Parathyroid adenoma (tissue), 2 donors: ENCODE measurements around the gene ANK2.

Source experiments
- H2AFZ ChIP-seq: fragments of 300-600 bp; sonication (generic); one replicate; pipeline ENCODE4 v1.7.0; 2017; ENCODE audit warnings: antibody characterized with exemption, mild to moderate bottlenecking
- H3K27ac ChIP-seq: fragments of 300-600 bp; sonication (generic); one replicate; pipeline ENCODE4 v1.7.0; 2017
- H3K27me3 ChIP-seq: fragments of 300-600 bp; sonication (generic); one replicate; pipeline ENCODE4 v1.7.0; 2017; ENCODE audit warnings: low read length; ENCODE audit not compliant: control insufficient read depth, insufficient read depth
- H3K36me3 ChIP-seq: fragments of 300-600 bp; sonication (generic); one replicate; pipeline ENCODE4 v1.7.0; 2017; ENCODE audit warnings: low read length; ENCODE audit not compliant: control insufficient read depth, insufficient read depth
- H3K4me1 ChIP-seq: fragments of 300-600 bp; sonication (generic); one replicate; pipeline ENCODE4 v1.7.0; 2017; ENCODE audit warnings: control low read depth
- H3K4me2 ChIP-seq: fragments of 300-600 bp; sonication (generic); one replicate; pipeline ENCODE4 v1.7.0; 2017; ENCODE audit warnings: low read length
- H3K4me3 ChIP-seq: fragments of 300-600 bp; sonication (generic); one replicate; pipeline ENCODE4 v1.7.0; 2017; ENCODE audit warnings: low read depth, low read length
- H3K79me2 ChIP-seq: fragments of 300-600 bp; sonication (generic); one replicate; pipeline ENCODE4 v1.7.0; 2017; ENCODE audit warnings: control low read depth
- H3K9ac ChIP-seq: fragments of 300-600 bp; sonication (generic); one replicate; pipeline ENCODE4 v1.7.0; 2017; ENCODE audit warnings: mild to moderate bottlenecking
- H3K9me3 ChIP-seq: fragments of 300-600 bp; sonication (generic); one replicate; pipeline ENCODE4 v1.7.0; 2017; ENCODE audit warnings: low read length; ENCODE audit not compliant: control insufficient read depth
- CTCF ChIP-seq: fragments of 300-600 bp; sonication (generic); IDR thresholded peaks from one replicate; pipeline ENCODE4 v1.7.0; 2017; ENCODE audit warnings: antibody characterized with exemption, mild to moderate bottlenecking
- donor health status: primary hyperparathyroidism.

The ANK2 gene

GRCh38 chr4:113394730-113395530 lies 345.5 kb downstream of the ANK2 start:
- no peak overlapping the region for H3K4me2 ChIP-seq
- TF ChIP-seq CTCF: peak; percentile 79
- H3K27ac ChIP-seq: no peak overlapping the region
- no peaks in the 10 kb centered on the region for H3K9me3 ChIP-seq
- no peaks in the 10 kb centered on the region for H3K27me3 ChIP-seq
- peak overlapping the region; percentile 56 for H2AFZ ChIP-seq
- no peak overlapping the region for H3K9ac ChIP-seq
- no peaks in the 10 kb centered on the region for H3K4me1 ChIP-seq
- H3K4me3 ChIP-seq: no peak overlapping the region
- no peaks in the 10 kb centered on the region for H3K79me2 ChIP-seq
- H3K36me3 ChIP-seq: no peaks in the 10 kb centered on the region

GRCh38 chr4:113397114-113397701 lies 347.8 kb downstream of the ANK2 start:
- TF ChIP-seq CTCF: no peak
- Histone ChIP-seq H2AFZ (no peak overlapping the region), H3K9ac (no peak overlapping the region), H3K27me3 (no peaks in the 10 kb centered on the region), H3K36me3 (no peaks in the 10 kb centered on the region), H3K79me2 (no peaks in the 10 kb centered on the region), H3K4me3 (no peak overlapping the region), H3K27ac (no peak overlapping the region), H3K9me3 (no peaks in the 10 kb centered on the region), H3K4me2 (no peak overlapping the region), H3K4me1 (no peaks in the 10 kb centered on the region)

- no peaks in the 10 kb centered on the region for H3K9me3 ChIP-seq
- no peak for TF ChIP-seq CTCF
- H3K9ac ChIP-seq: no peak overlapping the region
- no peak overlapping the region for H2AFZ ChIP-seq
- H3K79me2 ChIP-seq: no peaks in the 10 kb centered on the region
- H3K4me1 ChIP-seq: no peaks in the 10 kb centered on the region
- H3K27ac ChIP-seq: no peak overlapping the region
- H3K4me2 ChIP-seq: no peak overlapping the region
- no peak overlapping the region for H3K4me3 ChIP-seq
- no peaks in the 10 kb centered on the region for H3K27me3 ChIP-seq
- no peaks in the 10 kb centered on the region for H3K36me3 ChIP-seq
Observed at GRCh38 chr4:113398441-113399143, 349.1 kb downstream of the ANK2 start.

- no peak for TF ChIP-seq CTCF
- Histone ChIP-seq H3K27me3 (no peaks in the 10 kb centered on the region), H3K79me2 (no peaks in the 10 kb centered on the region), H3K9me3 (no peaks in the 10 kb centered on the region), H3K27ac (no peak overlapping the region), H3K4me3 (no peak overlapping the region), H3K4me1 (peaks cover 4% of the 10 kb centered on the region), H3K9ac (no peak overlapping the region), H2AFZ (no peak overlapping the region), H3K36me3 (no peaks in the 10 kb centered on the region), H3K4me2 (no peak overlapping the region)
Observed at GRCh38 chr4:113404167-113404571, 354.7 kb downstream of the ANK2 start.
